Smooth muscle cell (in vitro differentiated cells): ENCODE results near the gene RTL1. TPM values are rescaled to one million over a fixed set of nuclear protein-coding genes. Genes with fewer than 3 reads are reported as not detected.

ENCODE experiments used
- DNase-seq: peaks from one replicate; lab custom pipeline; 2025; ENCODE audit not compliant: unreplicated experiment; lab: John Stamatoyannopoulos, UW
- H2AFZ ChIP-seq: fragments of 200-600 bp; sonication (generic); 2 replicates; pipeline ENCODE4 v1.6.0; 2016; ENCODE audit warnings: antibody characterized with exemption, low read depth, mild to moderate bottlenecking
- H3F3A ChIP-seq: fragments of 200-600 bp; sonication (generic); 2 replicates; pipeline ENCODE4 v1.6.0; 2017; ENCODE audit warnings: antibody characterized with exemption, low read depth
- H3K27ac ChIP-seq: fragments of 200-600 bp; sonication (generic); 2 replicates; pipeline ENCODE4 v1.5.1; 2016; ENCODE audit warnings: low read depth, mild to moderate bottlenecking
- H3K27me3 ChIP-seq: fragments of 200-600 bp; sonication (generic); 2 replicates; pipeline ENCODE4 v1.6.1; 2016; ENCODE audit warnings: low read depth, mild to moderate bottlenecking
- H3K36me3 ChIP-seq: fragments of 200-600 bp; sonication (generic); 2 replicates; pipeline ENCODE4 v1.5.1; 2016; ENCODE audit warnings: low read depth
- H3K4me1 ChIP-seq: fragments of 200-600 bp; sonication (generic); 2 replicates; pipeline ENCODE4 v1.5.1; 2016; ENCODE audit warnings: low read depth
- H3K4me2 ChIP-seq: fragments of 200-600 bp; sonication (generic); 2 replicates; pipeline ENCODE4 v1.6.0; 2016; ENCODE audit warnings: mild to moderate bottlenecking
- H3K4me3 ChIP-seq: fragments of 200-600 bp; sonication (generic); 2 replicates; pipeline ENCODE4 v1.5.1; 2016; ENCODE audit warnings: mild to moderate bottlenecking
- H3K79me2 ChIP-seq: fragments of 200-600 bp; sonication (generic); 2 replicates; pipeline ENCODE4 v1.6.0; 2016; ENCODE audit warnings: low read depth, mild to moderate bottlenecking
- H3K9ac ChIP-seq: fragments of 200-600 bp; sonication (generic); 2 replicates; pipeline ENCODE4 v1.6.0; 2016; ENCODE audit warnings: low read depth
- H3K9me3 ChIP-seq: fragments of 200-600 bp; sonication (generic); replicated peaks from 2 replicates; pipeline ENCODE4 v1.5.1; 2016; ENCODE audit warnings: low read depth
- H4K20me1 ChIP-seq: fragments of 200-600 bp; sonication (generic); 2 replicates; pipeline ENCODE4 v1.6.0; 2016; ENCODE audit warnings: low read depth
- CTCF ChIP-seq: fragments of 200-600 bp; sonication (generic); IDR thresholded peaks from 2 replicates; pipeline ENCODE4 v1.5.1; 2017; ENCODE audit warnings: borderline replicate concordance, mild to moderate bottlenecking, antibody characterized with exemption; ENCODE audit not compliant: insufficient read depth, poor library complexity, severe bottlenecking
- WGBS: methylation state at CpG from one replicate; pipeline ENCODE4 v1.1.7; 2016; ENCODE audit warnings: low lambda C conversion rate; 5-methylcytosine and 5-hydroxymethylcytosine counted together
- polyA plus RNA-seq: library from polyadenylated mRNA; unstranded; fragments of >200 nt; fragmentation: Nextera tagmentation; extraction: Ambion mirVana; gene quantifications from 2 replicates; pipeline ENCODE4 v1.2.1, GENCODE V29; 2016
- total RNA-seq: library from RNA; depleted of rRNA; stranded (reverse); fragments of >200 nt; gene quantifications from 2 replicates; pipeline ENCODE4 v1.2.3, GENCODE V29; 2014

Gene RTL1
- total and polyA plus RNA-seq, 2 experiments from 2014 or later = 6.7 to 13.9 TPM

DNA sequence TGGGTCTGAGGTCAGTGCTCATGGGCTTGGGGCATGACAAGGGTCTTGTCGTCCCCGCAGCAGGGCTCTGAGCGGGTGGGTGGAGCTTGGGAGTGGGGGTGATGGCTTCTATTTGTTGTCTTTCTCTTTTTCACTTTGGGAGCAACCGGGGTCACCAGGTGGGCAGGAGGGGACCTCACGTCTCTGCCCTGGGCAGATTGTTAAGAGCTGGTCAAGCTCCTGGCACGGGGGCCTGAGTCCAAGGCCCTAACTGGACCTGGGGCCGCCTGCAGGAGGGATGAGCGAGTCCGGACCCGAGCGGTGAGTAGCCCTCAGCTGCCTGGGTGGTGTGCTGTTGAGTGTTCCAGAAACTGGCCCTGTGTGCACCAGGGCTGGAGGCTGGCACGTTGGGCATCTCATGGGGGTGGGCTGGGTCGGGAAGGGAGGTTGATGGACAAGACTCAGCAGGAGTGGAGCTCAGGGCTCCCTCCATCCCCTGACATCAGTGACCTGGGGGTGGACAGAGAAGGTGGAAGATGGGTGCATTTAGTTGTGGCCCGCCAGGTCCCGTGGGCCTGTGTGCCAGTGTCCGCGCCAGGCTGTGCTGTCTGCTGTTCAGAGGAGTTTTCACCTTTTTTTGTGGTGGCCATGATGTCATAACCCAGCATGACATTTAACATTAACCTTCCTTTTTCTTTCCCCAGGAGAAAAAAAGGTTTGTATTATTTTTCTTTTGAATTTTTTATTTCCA, 27.5 kb downstream of the RTL1 start:
- H3K27ac ChIP-seq = no peak overlapping the region
- H3K9me3 ChIP-seq = no peaks in the 10 kb centered on the region
- no peaks in the 10 kb centered on the region for H3K27me3 ChIP-seq
- no peak overlapping the region for H3K4me3 ChIP-seq
- no peaks in the 10 kb centered on the region for H3F3A ChIP-seq
- no peaks in the 10 kb centered on the region for H3K36me3 ChIP-seq
- no peak overlapping the region for H2AFZ ChIP-seq
- no peaks in the 10 kb centered on the region for H3K79me2 ChIP-seq
- H3K9ac ChIP-seq = no peak overlapping the region
- no peak for TF ChIP-seq CTCF
- no peaks in the 10 kb centered on the region for H4K20me1 ChIP-seq
- WGBS = 90% methylated on average over 14 of the region's 17 CpGs
- no peak for DNase-seq
- H3K4me1 ChIP-seq = no peaks in the 10 kb centered on the region
- no peak overlapping the region for H3K4me2 ChIP-seq

- no peak for DNase-seq
These were observed 28.4 kb downstream of the RTL1 start for GRCh38 chr14:100875126-100875525.

DNA sequence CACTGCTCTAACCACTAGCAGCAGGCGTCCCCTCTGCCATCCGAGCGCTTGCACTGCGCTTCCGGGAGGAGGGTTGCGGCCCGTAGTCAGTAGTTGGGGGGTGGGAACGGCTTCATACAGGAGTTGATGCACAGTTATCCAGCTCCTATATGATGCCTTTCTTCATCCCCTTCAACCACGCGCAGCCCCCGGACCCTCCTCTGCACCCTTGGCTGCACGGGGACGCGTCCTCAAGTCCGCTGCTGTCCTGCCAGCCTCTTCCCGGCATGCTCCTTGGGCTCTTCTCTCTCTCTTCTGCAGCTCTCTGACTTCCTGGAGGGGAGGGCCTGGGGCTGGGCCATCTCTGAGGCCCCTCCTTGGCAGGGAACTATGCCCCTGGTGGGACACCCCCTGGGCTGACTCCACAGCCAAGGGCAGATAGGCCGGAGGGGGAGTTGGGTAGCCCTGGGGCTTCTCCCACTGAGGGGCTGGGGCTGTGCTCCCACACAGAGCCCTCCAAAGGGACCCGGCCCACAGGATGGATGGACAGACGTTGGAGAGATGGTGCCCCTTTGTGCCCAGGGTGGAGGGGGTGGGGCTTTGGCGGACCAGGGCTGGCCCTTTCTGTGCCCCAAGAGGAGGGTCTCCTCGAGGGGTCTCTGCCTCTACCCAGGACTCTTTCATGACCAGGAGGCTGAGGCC, 29.0 kb downstream of the RTL1 start:
- no peaks in the 10 kb centered on the region for H3K79me2 ChIP-seq

More at GRCh38 chr14:100875126-100875525, 28.4 kb downstream of the RTL1 start:
- no peak overlapping the region for H2AFZ ChIP-seq
- no peaks in the 10 kb centered on the region for H3F3A ChIP-seq
- no peaks in the 10 kb centered on the region for H3K4me1 ChIP-seq
- H3K36me3 ChIP-seq = no peaks in the 10 kb centered on the region
- no peaks in the 10 kb centered on the region for H3K27me3 ChIP-seq
- H3K4me2 ChIP-seq = no peak overlapping the region
- 93% methylated on average over 6 of the region's 6 CpGs for WGBS
- no peaks in the 10 kb centered on the region for H3K79me2 ChIP-seq
- no peaks in the 10 kb centered on the region for H4K20me1 ChIP-seq
- no peak overlapping the region for H3K9ac ChIP-seq
- H3K9me3 ChIP-seq = no peaks in the 10 kb centered on the region
- H3K27ac ChIP-seq = no peak overlapping the region
- H3K4me3 ChIP-seq = no peak overlapping the region
- TF ChIP-seq CTCF = no peak

More for the DNA sequence above, 29.0 kb downstream of the RTL1 start:
- Histone ChIP-seq H2AFZ (no peak overlapping the region), H3K27ac (no peak overlapping the region), H3K9me3 (no peaks in the 10 kb centered on the region), H3F3A (no peaks in the 10 kb centered on the region), H4K20me1 (no peaks in the 10 kb centered on the region), H3K4me3 (no peak overlapping the region), H3K9ac (no peak overlapping the region), H3K4me2 (no peak overlapping the region), H3K4me1 (no peaks in the 10 kb centered on the region), H3K27me3 (no peaks in the 10 kb centered on the region), H3K36me3 (no peaks in the 10 kb centered on the region)
- no peak for TF ChIP-seq CTCF
- no peak for DNase-seq
- 91% methylated on average over 21 of the region's 21 CpGs for WGBS
